ENCODE data around the gene AGBL3. TPM values are rescaled to one million over a fixed set of nuclear protein-coding genes. Genes with fewer than 3 reads are reported as not detected.

Gene AGBL3
- total and polyA plus RNA-seq, 2 of the 8 experiments (the other 6 are each of a cell fraction or from before 2014, with no cell fraction given) = 1.1 to 1.9 TPM

DNA sequence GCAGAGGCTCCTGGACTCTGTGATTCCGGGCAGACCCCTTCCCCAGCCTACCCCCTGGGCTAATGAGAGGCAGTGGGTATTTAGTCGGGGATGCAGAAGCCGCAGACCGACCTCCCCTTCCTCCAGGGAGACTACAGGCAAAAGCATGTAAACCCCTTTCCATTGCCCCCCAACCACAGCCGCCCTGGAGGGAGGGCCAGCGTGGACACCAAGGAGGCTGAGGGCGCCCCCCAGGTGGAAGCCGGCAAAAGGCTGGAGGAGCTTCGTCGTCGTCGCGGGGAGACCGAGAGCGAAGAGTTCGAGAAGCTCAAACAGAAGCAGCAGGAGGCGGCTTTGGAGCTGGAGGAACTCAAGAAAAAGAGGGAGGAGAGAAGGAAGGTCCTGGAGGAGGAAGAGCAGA, 39.0 kb upstream of the AGBL3 start (continued):
- TF ChIP-seq JUND (IDR thresholded peaks at IDR 0.05; ENCODE audit: low read length) (no peak), POU5F1 (IDR thresholded peaks at IDR 0.05; ENCODE audit: low read depth, low read length) (no peak), HDAC2 (IDR thresholded peaks at IDR 0.05; ENCODE audit: borderline replicate concordance in 1 of 2, low read depth in 2 of 2, low read length in 2 of 2) (no peak), SAP30 (IDR thresholded peaks at IDR 0.05; ENCODE audit: insufficient read depth, insufficient replicate concordance, low read length) (no peak), TAF1 (IDR thresholded peaks at IDR 0.05; ENCODE audit: low read depth, low read length) (no peak)
- TF ChIP-seq, protein P1, sequence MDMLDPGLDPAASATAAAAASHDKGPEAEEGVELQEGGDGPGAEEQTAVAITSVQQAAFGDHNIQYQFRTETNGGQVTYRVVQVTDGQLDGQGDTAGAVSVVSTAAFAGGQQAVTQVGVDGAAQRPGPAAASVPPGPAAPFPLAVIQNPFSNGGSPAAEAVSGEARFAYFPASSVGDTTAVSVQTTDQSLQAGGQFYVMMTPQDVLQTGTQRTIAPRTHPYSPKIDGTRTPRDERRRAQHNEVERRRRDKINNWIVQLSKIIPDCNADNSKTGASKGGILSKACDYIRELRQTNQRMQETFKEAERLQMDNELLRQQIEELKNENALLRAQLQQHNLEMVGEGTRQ (IDR thresholded peaks at IDR 0.05; ENCODE audit: low read length) = no peak

Measured in H1 (cell line).